PC-3 (cell line): Measurements from ENCODE around the gene RASL11B. TPM values are rescaled to one million over a fixed set of nuclear protein-coding genes. Genes with fewer than 3 reads are reported as not detected.

Source experiments
- ATAC-seq: fragments of 200-7000 bp; cut with Tn5 transposase; 2 replicates; pipeline ENCODE4 v1.9.1; 2020; ENCODE audit warnings: mild to moderate bottlenecking, moderate library complexity
- BruUV-seq: library from RNA; stranded (reverse); fragments of 400-500 nt; replicated peaks from 2 replicates; lab custom pipeline; 2021; lab: Mats Ljungman, UMichigan
- CTCF ChIA-PET: fragments of 300-600 bp; sonication (Branson Sonifier 250); formaldehyde crosslinking; loops from one replicate; lab custom pipeline; 2022; ENCODE audit warnings: antibody characterized with exemption; lab: Charles Lee
- POLR2A ChIA-PET: fragments of 300-600 bp; sonication (Branson Sonifier 250); formaldehyde crosslinking; loops from one replicate; lab custom pipeline; 2022; ENCODE audit warnings: antibody characterized with exemption; ENCODE audit not compliant: unreplicated experiment; lab: Charles Lee
- DNase-seq: peaks from one replicate; pipeline ENCODE4 v3.0.0-alpha.2; 2015
- H2AFZ ChIP-seq: fragments of 300-600 bp; sonication (generic); 2 replicates; pipeline ENCODE4 v1.6.0; 2016; ENCODE audit warnings: antibody characterized with exemption, low read length
- H3F3A ChIP-seq: fragments of 300-600 bp; sonication (generic); one replicate; pipeline ENCODE4 v1.6.0; 2017; ENCODE audit warnings: antibody characterized with exemption, low read length, control low read depth, mild to moderate bottlenecking; ENCODE audit not compliant: unreplicated experiment
- H3K27ac ChIP-seq: fragments of 300-600 bp; sonication (generic); 2 replicates; pipeline ENCODE4 v1.5.1; 2016; ENCODE audit warnings: mild to moderate bottlenecking, low read length
- H3K27me3 ChIP-seq: fragments of 300-600 bp; sonication (generic); 2 replicates; pipeline ENCODE4 v1.6.1; 2016; ENCODE audit warnings: low read length, mixed read lengths
- H3K36me3 ChIP-seq: fragments of 300-600 bp; sonication (generic); 2 replicates; pipeline ENCODE4 v1.6.1; 2016; ENCODE audit warnings: low read depth, mixed run types, low read length, mixed read lengths
- H3K4me1 ChIP-seq: fragments of 300-600 bp; sonication (generic); 2 replicates; pipeline ENCODE4 v1.5.1; 2016; ENCODE audit warnings: low read length; ENCODE audit not compliant: insufficient read depth
- H3K4me2 ChIP-seq: fragments of 300-600 bp; sonication (generic); 2 replicates; pipeline ENCODE4 v1.6.0; 2016; ENCODE audit warnings: low read length
- H3K4me3 ChIP-seq: fragments of 300-600 bp; sonication (generic); 2 replicates; pipeline ENCODE4 v1.5.1; 2016; ENCODE audit warnings: mild to moderate bottlenecking, low read length, mixed read lengths
- H3K79me2 ChIP-seq: fragments of 300-600 bp; sonication (generic); 2 replicates; pipeline ENCODE4 v1.6.1; 2017; ENCODE audit warnings: low read length, mixed read lengths
- H3K9ac ChIP-seq: fragments of 300-600 bp; sonication (generic); 2 replicates; pipeline ENCODE4 v1.6.0; 2016; ENCODE audit warnings: mild to moderate bottlenecking, low read length
- H3K9me2 ChIP-seq: fragments of 300-600 bp; sonication (generic); replicated peaks from 2 replicates; pipeline ENCODE4 v1.6.1; 2016; ENCODE audit warnings: mixed run types, low read length, mixed read lengths
- H3K9me3 ChIP-seq: fragments of 300-600 bp; sonication (generic); 2 replicates; pipeline ENCODE4 v1.6.1; 2016; ENCODE audit warnings: low read length, mixed read lengths
- H4K20me1 ChIP-seq: fragments of 300-600 bp; sonication (generic); 2 replicates; pipeline ENCODE4 v1.6.1; 2016; ENCODE audit warnings: low read length, mixed read lengths
- EZH2 ChIP-seq: fragments of 300-600 bp; sonication (generic); IDR thresholded peaks from one replicate; pipeline ENCODE4 v1.6.1; 2017; ENCODE audit warnings: antibody characterized with exemption, mild to moderate bottlenecking, low read length; ENCODE audit not compliant: unreplicated experiment
- EZH2phosphoT487 ChIP-seq: fragments of 300-600 bp; sonication (generic); IDR thresholded peaks from 2 replicates; pipeline ENCODE4 v1.6.1; 2018; ENCODE audit warnings: mild to moderate bottlenecking, antibody characterized with exemption, low read length, borderline replicate concordance
- intact Hi-C: fragments of 100-400 bp; cut with micrococcal nuclease; formaldehyde crosslinking; loops from 2 replicates; pipeline ENCODE4 v1.9.0; 2023
- total RNA-seq: library from RNA; depleted of rRNA; stranded (reverse); fragments of >200 nt; gene quantifications from 2 replicates; pipeline ENCODE4 v1.2.3, GENCODE V29; 2014
- TF ChIP-seq, protein P1 (sequence below): fragments of 300-600 bp; sonication (generic); conservative IDR thresholded peaks from 2 replicates; pipeline ENCODE4 v1.5.1; 2017; ENCODE audit warnings: antibody characterized with exemption, low read depth, mild to moderate bottlenecking, low read length

The RASL11B gene
- total RNA-seq, 1 experiment from 2014 or later: 0.07 TPM

- H3K9ac ChIP-seq: no peak overlapping the region
- no peak overlapping the region for H3K4me3 ChIP-seq
- H3K9me2 ChIP-seq: no peaks in the 10 kb centered on the region
- ATAC-seq (no peak), DNase-seq (no peak)
- no peak overlapping the region for H3K4me2 ChIP-seq
- H3K36me3 ChIP-seq: no peaks in the 10 kb centered on the region
- H2AFZ ChIP-seq: no peak overlapping the region
- H3K4me1 ChIP-seq: peaks cover 5% of the 10 kb centered on the region
- no peaks in the 10 kb centered on the region for H3F3A ChIP-seq
- no peaks in the 10 kb centered on the region for H3K9me3 ChIP-seq
- no peaks in the 10 kb centered on the region for H3K79me2 ChIP-seq
- TF ChIP-seq, protein P1, sequence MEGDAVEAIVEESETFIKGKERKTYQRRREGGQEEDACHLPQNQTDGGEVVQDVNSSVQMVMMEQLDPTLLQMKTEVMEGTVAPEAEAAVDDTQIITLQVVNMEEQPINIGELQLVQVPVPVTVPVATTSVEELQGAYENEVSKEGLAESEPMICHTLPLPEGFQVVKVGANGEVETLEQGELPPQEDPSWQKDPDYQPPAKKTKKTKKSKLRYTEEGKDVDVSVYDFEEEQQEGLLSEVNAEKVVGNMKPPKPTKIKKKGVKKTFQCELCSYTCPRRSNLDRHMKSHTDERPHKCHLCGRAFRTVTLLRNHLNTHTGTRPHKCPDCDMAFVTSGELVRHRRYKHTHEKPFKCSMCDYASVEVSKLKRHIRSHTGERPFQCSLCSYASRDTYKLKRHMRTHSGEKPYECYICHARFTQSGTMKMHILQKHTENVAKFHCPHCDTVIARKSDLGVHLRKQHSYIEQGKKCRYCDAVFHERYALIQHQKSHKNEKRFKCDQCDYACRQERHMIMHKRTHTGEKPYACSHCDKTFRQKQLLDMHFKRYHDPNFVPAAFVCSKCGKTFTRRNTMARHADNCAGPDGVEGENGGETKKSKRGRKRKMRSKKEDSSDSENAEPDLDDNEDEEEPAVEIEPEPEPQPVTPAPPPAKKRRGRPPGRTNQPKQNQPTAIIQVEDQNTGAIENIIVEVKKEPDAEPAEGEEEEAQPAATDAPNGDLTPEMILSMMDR: no peak
- no peak for TF ChIP-seq EZH2phosphoT487
- no peak for TF ChIP-seq EZH2
- intact Hi-C loops: no loop called here
- POLR2A ChIA-PET: no interaction called here
- no peak overlapping the region for H3K27ac ChIP-seq
- H4K20me1 ChIP-seq: no peaks in the 10 kb centered on the region
- 0 out of 2 replicates have a peak, but pooled peaks cover 6% of the 10 kb centered on the region for H3K27me3 ChIP-seq
- CTCF ChIA-PET: no interaction called here
- no TSS peak for BruUV-seq
Observed at GRCh38 chr4:52864793-52865192, 2.7 kb downstream of the RASL11B start.

- BruUV-seq: no TSS peak
- H3K4me2 ChIP-seq: no peak overlapping the region
- no peaks in the 10 kb centered on the region for H4K20me1 ChIP-seq
- no peak for ATAC-seq
- ChIA-PET CTCF (no interaction called here), POLR2A (no interaction called here)
- 0 out of 2 replicates have a peak, but pooled peaks cover 1% of the 10 kb centered on the region for H3K27me3 ChIP-seq
- no peaks in the 10 kb centered on the region for H3K36me3 ChIP-seq
- intact Hi-C loops: no loop called here
- no peaks in the 10 kb centered on the region for H3F3A ChIP-seq
- H3K4me3 ChIP-seq: no peak overlapping the region
- no peak for TF ChIP-seq EZH2
- no peak for TF ChIP-seq EZH2phosphoT487
- TF ChIP-seq, protein P1: no peak
- H3K9ac ChIP-seq: no peak overlapping the region
- no peaks in the 10 kb centered on the region for H3K79me2 ChIP-seq
- no peaks in the 10 kb centered on the region for H3K9me2 ChIP-seq
- no peaks in the 10 kb centered on the region for H3K9me3 ChIP-seq
- peaks cover 5% of the 10 kb centered on the region for H3K4me1 ChIP-seq
- no peak overlapping the region for H2AFZ ChIP-seq
- no peak overlapping the region for H3K27ac ChIP-seq
- no peak for DNase-seq
Observed at GRCh38 chr4:52865300-52865699, 3.2 kb downstream of the RASL11B start.

- CTCF ChIA-PET: no interaction called here
Observed at GRCh38 chr4:52866734-52867133, 4.6 kb downstream of the RASL11B start.

More at GRCh38 chr4:52866734-52867133, 4.6 kb downstream of the RASL11B start:
- Histone ChIP-seq H3K9me2 (no peaks in the 10 kb centered on the region), H3K27ac (no peak overlapping the region), H3K4me2 (no peak overlapping the region), H2AFZ (no peak overlapping the region), H3K4me1 (peaks cover 5% of the 10 kb centered on the region), H3K27me3 (no peaks in the 10 kb centered on the region), H3K79me2 (no peaks in the 10 kb centered on the region), H3K36me3 (no peaks in the 10 kb centered on the region), H3K4me3 (no peak overlapping the region), H3K9me3 (no peaks in the 10 kb centered on the region), H4K20me1 (no peaks in the 10 kb centered on the region), H3K9ac (no peak overlapping the region), H3F3A (no peaks in the 10 kb centered on the region)
- no TSS peak for BruUV-seq
- TF ChIP-seq EZH2 (no peak), EZH2phosphoT487 (no peak)
- TF ChIP-seq, protein P1: no peak
- DNase-seq: no peak
- intact Hi-C loops: no loop called here
- ATAC-seq: no peak
- POLR2A ChIA-PET: no interaction called here
